ENCODE data around the gene SPEG. TPM values are rescaled to one million over a fixed set of nuclear protein-coding genes. Genes with fewer than 3 reads are reported as not detected.

SPEG gene
- total RNA-seq, 1 experiment from 2014 or later: 55.3 TPM

DNA sequence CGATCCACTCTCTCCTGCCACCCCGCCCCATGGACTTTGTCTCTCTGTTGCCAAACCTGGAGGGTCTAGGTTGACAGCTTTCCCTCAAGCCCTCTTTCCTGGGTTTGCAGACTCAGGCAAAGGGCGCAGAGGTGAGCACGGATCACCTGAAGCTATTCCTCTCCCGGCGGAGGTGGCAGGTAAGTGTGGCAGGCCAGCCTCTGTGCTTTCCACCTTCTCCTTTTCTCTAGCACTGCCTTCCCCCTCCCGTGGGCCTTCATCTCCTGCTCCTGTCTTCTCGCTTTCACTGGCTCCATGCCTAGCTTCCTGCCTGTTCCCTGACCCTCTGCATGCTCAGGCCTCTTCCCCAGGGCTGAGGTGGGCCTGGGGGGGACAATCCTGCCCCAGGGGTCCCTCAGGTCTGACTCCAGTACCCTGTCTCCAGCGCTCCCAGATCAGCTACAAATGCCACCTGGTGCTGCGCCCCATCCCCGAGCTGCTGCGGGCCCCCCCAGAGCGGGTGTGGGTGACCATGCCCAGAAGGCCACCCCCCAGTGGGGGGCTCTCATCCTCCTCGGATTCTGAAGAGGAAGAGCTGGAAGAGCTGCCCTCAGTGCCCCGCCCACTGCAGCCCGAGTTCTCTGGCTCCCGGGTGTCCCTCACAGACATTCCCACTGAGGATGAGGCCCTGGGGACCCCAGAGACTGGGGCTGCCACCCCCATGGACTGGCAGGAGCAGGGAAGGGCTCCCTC is 48.2 kb downstream of the SPEG start:
- no peak for ATAC-seq
- Mint-ChIP-seq H3K4me3 (no peak overlapping the region), H3K27ac (no peak overlapping the region), H3K9me3 (no peaks in the 10 kb centered on the region), H3K4me1 (peaks cover 36% of the 10 kb centered on the region), H3K27me3 (ENCODE audit: low read depth) (peaks cover 32% of the 10 kb centered on the region), H3K36me3 (no peaks in the 10 kb centered on the region)
- DNase-seq (ENCODE audit: low spot score): no peak
- ChIA-PET CTCF (interaction anchor here (0.7 to 35.9 kb wide), 14 partner anchors 9 to 79 kb away, joined by 3 to 2316 read pairs (median 7); partner anchors contain the start of genes ASIC4, CHPF, GMPPA and SPEG), POLR2A (no interaction called here)
- TF ChIP-seq, protein P1, sequence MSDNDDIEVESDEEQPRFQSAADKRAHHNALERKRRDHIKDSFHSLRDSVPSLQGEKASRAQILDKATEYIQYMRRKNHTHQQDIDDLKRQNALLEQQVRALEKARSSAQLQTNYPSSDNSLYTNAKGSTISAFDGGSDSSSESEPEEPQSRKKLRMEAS (CRISPR knock-in tag; IDR thresholded peaks at IDR 0.05): no peak
- TF ChIP-seq, protein P2, sequence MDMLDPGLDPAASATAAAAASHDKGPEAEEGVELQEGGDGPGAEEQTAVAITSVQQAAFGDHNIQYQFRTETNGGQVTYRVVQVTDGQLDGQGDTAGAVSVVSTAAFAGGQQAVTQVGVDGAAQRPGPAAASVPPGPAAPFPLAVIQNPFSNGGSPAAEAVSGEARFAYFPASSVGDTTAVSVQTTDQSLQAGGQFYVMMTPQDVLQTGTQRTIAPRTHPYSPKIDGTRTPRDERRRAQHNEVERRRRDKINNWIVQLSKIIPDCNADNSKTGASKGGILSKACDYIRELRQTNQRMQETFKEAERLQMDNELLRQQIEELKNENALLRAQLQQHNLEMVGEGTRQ (CRISPR knock-in tag; IDR thresholded peaks at IDR 0.05): no peak
- TF ChIP-seq ZNF281 (CRISPR knock-in tag; IDR thresholded peaks at IDR 0.05): no peak

DNA sequence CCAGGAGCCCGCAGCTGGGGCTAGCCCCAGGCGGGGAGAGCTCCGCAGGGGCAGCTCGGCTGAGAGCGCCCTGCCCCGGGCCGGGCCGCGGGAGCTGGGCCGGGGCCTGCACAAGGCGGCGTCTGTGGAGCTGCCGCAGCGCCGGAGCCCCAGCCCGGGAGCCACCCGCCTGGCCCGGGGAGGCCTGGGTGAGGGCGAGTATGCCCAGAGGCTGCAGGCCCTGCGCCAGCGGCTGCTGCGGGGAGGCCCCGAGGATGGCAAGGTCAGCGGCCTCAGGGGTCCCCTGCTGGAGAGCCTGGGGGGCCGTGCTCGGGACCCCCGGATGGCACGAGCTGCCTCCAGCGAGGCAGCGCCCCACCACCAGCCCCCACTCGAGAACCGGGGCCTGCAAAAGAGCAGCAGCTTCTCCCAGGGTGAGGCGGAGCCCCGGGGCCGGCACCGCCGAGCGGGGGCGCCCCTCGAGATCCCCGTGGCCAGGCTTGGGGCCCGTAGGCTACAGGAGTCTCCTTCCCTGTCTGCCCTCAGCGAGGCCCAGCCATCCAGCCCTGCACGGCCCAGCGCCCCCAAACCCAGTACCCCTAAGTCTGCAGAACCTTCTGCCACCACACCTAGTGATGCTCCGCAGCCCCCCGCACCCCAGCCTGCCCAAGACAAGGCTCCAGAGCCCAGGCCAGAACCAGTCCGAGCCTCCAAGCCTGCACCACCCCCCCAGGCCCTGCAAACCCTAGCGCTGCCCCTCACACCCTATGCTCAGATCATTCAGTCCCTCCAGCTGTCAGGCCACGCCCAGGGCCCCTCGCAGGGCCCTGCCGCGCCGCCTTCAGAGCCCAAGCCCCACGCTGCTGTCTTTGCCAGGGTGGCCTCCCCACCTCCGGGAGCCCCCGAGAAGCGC is 49.1 kb downstream of the SPEG start:
- Mint-ChIP-seq H3K27ac (no peak overlapping the region), H3K9me3 (no peaks in the 10 kb centered on the region), H3K27me3 (ENCODE audit: low read depth) (peaks cover 32% of the 10 kb centered on the region), H3K4me3 (peak overlapping the region; percentile 52), H3K36me3 (no peaks in the 10 kb centered on the region), H3K4me1 (peaks cover 35% of the 10 kb centered on the region)
- POLR2A ChIA-PET: interaction anchor here (0.9 kb wide), 1 partner anchor 264 kb away, joined by 4 read pairs; no protein-coding TSS in a partner anchor
- CTCF ChIA-PET: interaction anchor here (0.7 to 35.9 kb wide), 13 partner anchors 8 to 81 kb away, joined by 3 to 2316 read pairs (median 8); partner anchors contain the start of genes ASIC4, CHPF, GMPPA and SPEG
- no peak for DNase-seq (ENCODE audit: low spot score)
- TF ChIP-seq NFE2L1 (CRISPR knock-in tag; IDR thresholded peaks at IDR 0.05) (no peak), ZBTB21 (CRISPR knock-in tag; IDR thresholded peaks at IDR 0.05; ENCODE audit: borderline replicate concordance) (0 out of 2 replicates have a peak, but pooled peaks have one; percentile 38), CREM (CRISPR knock-in tag; IDR thresholded peaks at IDR 0.05) (0 out of 2 replicates have a peak, but pooled peaks have one; percentile 0)
- TF ChIP-seq, protein P3, sequence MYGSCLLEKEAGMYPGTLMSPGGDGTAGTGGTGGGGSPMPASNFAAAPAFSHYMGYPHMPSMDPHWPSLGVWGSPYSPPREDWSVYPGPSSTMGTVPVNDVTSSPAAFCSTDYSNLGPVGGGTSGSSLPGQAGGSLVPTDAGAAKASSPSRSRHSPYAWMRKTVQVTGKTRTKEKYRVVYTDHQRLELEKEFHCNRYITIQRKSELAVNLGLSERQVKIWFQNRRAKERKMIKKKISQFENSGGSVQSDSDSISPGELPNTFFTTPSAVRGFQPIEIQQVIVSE (CRISPR knock-in tag; IDR thresholded peaks at IDR 0.05; ENCODE audit: borderline replicate concordance): no peak
- peak; percentile 16 for ATAC-seq

GRCh38 chr2:219484343-219485200 is 49.9 kb downstream of the SPEG start:
- Mint-ChIP-seq H3K9me3 (no peaks in the 10 kb centered on the region), H3K27ac (no peak overlapping the region), H3K36me3 (no peaks in the 10 kb centered on the region), H3K4me3 (peak overlapping the region; percentile 52), H3K4me1 (peaks cover 35% of the 10 kb centered on the region), H3K27me3 (ENCODE audit: low read depth) (peaks cover 32% of the 10 kb centered on the region)
- ATAC-seq (peak; percentile 20), DNase-seq (ENCODE audit: low spot score) (peak; percentile 65)
- POLR2A ChIA-PET: interaction anchor here (0.9 kb wide), 1 partner anchor 265 kb away, joined by 4 read pairs; no protein-coding TSS in a partner anchor
- CTCF ChIA-PET: interaction anchor here (0.8 to 35.9 kb wide), 10 partner anchors 9 to 97 kb away, joined by 3 to 2316 read pairs (median 15); partner anchors contain the start of genes ASIC4, CHPF, DNPEP and GMPPA
- TF ChIP-seq, protein P4, sequence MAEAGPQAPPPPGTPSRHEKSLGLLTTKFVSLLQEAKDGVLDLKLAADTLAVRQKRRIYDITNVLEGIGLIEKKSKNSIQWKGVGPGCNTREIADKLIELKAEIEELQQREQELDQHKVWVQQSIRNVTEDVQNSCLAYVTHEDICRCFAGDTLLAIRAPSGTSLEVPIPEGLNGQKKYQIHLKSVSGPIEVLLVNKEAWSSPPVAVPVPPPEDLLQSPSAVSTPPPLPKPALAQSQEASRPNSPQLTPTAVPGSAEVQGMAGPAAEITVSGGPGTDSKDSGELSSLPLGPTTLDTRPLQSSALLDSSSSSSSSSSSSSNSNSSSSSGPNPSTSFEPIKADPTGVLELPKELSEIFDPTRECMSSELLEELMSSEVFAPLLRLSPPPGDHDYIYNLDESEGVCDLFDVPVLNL (CRISPR knock-in tag; IDR thresholded peaks at IDR 0.05; ENCODE audit: borderline replicate concordance, low read depth): peak; percentile 25; the same call in 1 of the 2 replicates
- TF ChIP-seq FOXJ3 (CRISPR knock-in tag; IDR thresholded peaks at IDR 0.05; ENCODE audit: borderline replicate concordance) (no peak), SMAD3 (CRISPR knock-in tag; IDR thresholded peaks at IDR 0.05; ENCODE audit: borderline replicate concordance) (no peak), NFYB (CRISPR knock-in tag; conservative IDR thresholded peaks at IDR 0.05; ENCODE audit: low read depth) (peak; percentile 34; the same call in 1 of the 2 replicates), SP1 (CRISPR knock-in tag; conservative IDR thresholded peaks at IDR 0.05) (peak; percentile 59; the same call in 1 of the 2 replicates), ATF2 (CRISPR knock-in tag; IDR thresholded peaks at IDR 0.05; ENCODE audit: borderline replicate concordance, low read depth) (0 out of 2 replicates have a peak, but pooled peaks have one; percentile 5)
- TF ChIP-seq, protein P5, sequence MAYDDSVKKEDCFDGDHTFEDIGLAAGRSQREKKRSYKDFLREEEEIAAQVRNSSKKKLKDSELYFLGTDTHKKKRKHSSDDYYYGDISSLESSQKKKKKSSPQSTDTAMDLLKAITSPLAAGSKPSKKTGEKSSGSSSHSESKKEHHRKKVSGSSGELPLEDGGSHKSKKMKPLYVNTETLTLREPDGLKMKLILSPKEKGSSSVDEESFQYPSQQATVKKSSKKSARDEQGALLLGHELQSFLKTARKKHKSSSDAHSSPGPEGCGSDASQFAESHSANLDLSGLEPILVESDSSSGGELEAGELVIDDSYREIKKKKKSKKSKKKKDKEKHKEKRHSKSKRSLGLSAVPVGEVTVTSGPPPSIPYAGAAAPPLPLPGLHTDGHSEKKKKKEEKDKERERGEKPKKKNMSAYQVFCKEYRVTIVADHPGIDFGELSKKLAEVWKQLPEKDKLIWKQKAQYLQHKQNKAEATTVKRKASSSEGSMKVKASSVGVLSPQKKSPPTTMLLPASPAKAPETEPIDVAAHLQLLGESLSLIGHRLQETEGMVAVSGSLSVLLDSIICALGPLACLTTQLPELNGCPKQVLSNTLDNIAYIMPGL (CRISPR knock-in tag; IDR thresholded peaks at IDR 0.05): 0 out of 2 replicates have a peak, but pooled peaks have one; percentile 22
- TF ChIP-seq, protein P6, sequence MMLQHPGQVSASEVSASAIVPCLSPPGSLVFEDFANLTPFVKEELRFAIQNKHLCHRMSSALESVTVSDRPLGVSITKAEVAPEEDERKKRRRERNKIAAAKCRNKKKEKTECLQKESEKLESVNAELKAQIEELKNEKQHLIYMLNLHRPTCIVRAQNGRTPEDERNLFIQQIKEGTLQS (CRISPR knock-in tag; conservative IDR thresholded peaks at IDR 0.05): 0 out of 2 replicates have a peak, but pooled peaks have one; percentile 22
